Panc1 (cell line): ENCODE data around the gene BSND. TPM values are rescaled to one million over a fixed set of nuclear protein-coding genes. Genes with fewer than 3 reads are reported as not detected.

Source experiments
- ATAC-seq: fragments of 200-7000 bp; cut with Tn5 transposase; 2 replicates; pipeline ENCODE4 v1.9.1; 2020; ENCODE audit warnings: mild to moderate bottlenecking, moderate library complexity
- BruUV-seq: library from RNA; stranded (reverse); fragments of 400-500 nt; replicated peaks from 2 replicates; lab custom pipeline; 2021; lab: Mats Ljungman, UMichigan
- CTCF ChIA-PET: fragments of 300-600 bp; sonication (Branson Sonifier 250); formaldehyde crosslinking; loops from one replicate; lab custom pipeline; 2022; ENCODE audit warnings: antibody characterized with exemption; lab: Charles Lee
- POLR2A ChIA-PET: fragments of 300-600 bp; sonication (Branson Sonifier 250); formaldehyde crosslinking; loops from one replicate; lab custom pipeline; 2022; ENCODE audit warnings: antibody characterized with exemption; lab: Charles Lee
- DNase-seq: peaks from one replicate; pipeline ENCODE4 v3.0.0-alpha.2; 2010; ENCODE audit warnings: low read depth, low spot score
- H3K27ac ChIP-seq: 2 replicates; pipeline ENCODE4 v1.5.1; 2011; ENCODE audit warnings: mild to moderate bottlenecking, low read length, inconsistent platforms
- H3K27me3 ChIP-seq: fragments of 200-500 bp; sonication (Bioruptor generic); 2 replicates; pipeline ENCODE4 v1.6.0; 2014; ENCODE audit warnings: low read length, inconsistent platforms; ENCODE audit not compliant: control insufficient read depth, insufficient read depth
- H3K36me3 ChIP-seq: fragments of 200-500 bp; sonication (Bioruptor generic); 2 replicates; pipeline ENCODE4 v1.5.1; 2014; ENCODE audit warnings: inconsistent platforms, mild to moderate bottlenecking, low read length, moderate library complexity; ENCODE audit not compliant: control insufficient read depth, insufficient read depth
- H3K4me1 ChIP-seq: 2 replicates; pipeline ENCODE4 v1.5.1; 2011; ENCODE audit warnings: inconsistent platforms, mild to moderate bottlenecking, low read length, moderate library complexity; ENCODE audit not compliant: control insufficient read depth, insufficient read depth
- H3K4me3 ChIP-seq, 2 experiments: 2 replicates each; pipeline ENCODE4 v1.5.1; 2011 to 2012; ENCODE audit warnings: low read depth in 2 of 2, low read length in 2 of 2, mild to moderate bottlenecking in 2 of 2, inconsistent platforms in 1 of 2, moderate library complexity in 1 of 2
- H3K9me3 ChIP-seq: fragments of 200-500 bp; sonication (Bioruptor generic); 2 replicates; pipeline ENCODE4 v1.5.1; 2014; ENCODE audit warnings: low read depth, mild to moderate bottlenecking, inconsistent platforms, low read length, moderate library complexity; ENCODE audit not compliant: control insufficient read depth, insufficient read depth
- POLR2AphosphoS5 ChIP-seq: IDR thresholded peaks from 2 replicates; pipeline ENCODE4 v1.6.1; 2012; ENCODE audit warnings: mild to moderate bottlenecking, low read depth, low read length, moderate library complexity
- REST ChIP-seq, 2 experiments: IDR thresholded peaks; 2 replicates each; pipeline ENCODE4 v1.6.1; 2011 to 2012; ENCODE audit warnings: low read depth in 2 of 2, control low read depth in 1 of 2, low read length in 1 of 2, mild to moderate bottlenecking in 1 of 2, moderate library complexity in 1 of 2; ENCODE audit not compliant: insufficient read depth in 1 of 2
- SIN3A ChIP-seq: IDR thresholded peaks from 2 replicates; pipeline ENCODE4 v1.6.1; 2012; ENCODE audit warnings: low read depth, mild to moderate bottlenecking, low read length, moderate library complexity, borderline replicate concordance; ENCODE audit not compliant: insufficient read depth
- TCF7L2 ChIP-seq: IDR thresholded peaks from 2 replicates; pipeline ENCODE4 v1.6.1; 2011; ENCODE audit warnings: mild to moderate bottlenecking, low read depth, low read length, inconsistent platforms
- in situ Hi-C: cut with HindIII; loops from 2 replicates; pipeline ENCODE4 v1.10.0; 2016; ENCODE audit warnings: low sequenced_read_pairs, low pct_unique_long_range_greater_than_20kb
- intact Hi-C: fragments of 100-400 bp; cut with micrococcal nuclease; formaldehyde crosslinking; loops from one replicate; pipeline ENCODE4 v1.10.0; 2022; ENCODE audit not compliant: unreplicated experiment
- total RNA-seq: library from RNA; stranded (reverse); gene quantifications from one replicate; pipeline ENCODE4 v1.2.1, GENCODE V29; 2021; ENCODE audit not compliant: unreplicated experiment
- TF ChIP-seq, protein P1 (sequence below): fragments of 450-650 bp; IDR thresholded peaks from 2 replicates; pipeline ENCODE4 v1.5.1; 2017; ENCODE audit warnings: mild to moderate bottlenecking

Gene BSND
- total RNA-seq, 1 experiment from 2014 or later: not detected

GRCh38 chr1:54986025-54986424 is 12.7 kb upstream of the BSND start:
- intact Hi-C loops (no loop called here), in situ Hi-C loops (no loop called here)
- TF ChIP-seq POLR2AphosphoS5 (no peak), SIN3A (no peak), REST (IDR thresholded peaks at IDR 0.05; ENCODE audit: insufficient read depth in 1 of 2, low read depth in 2 of 2, low read length in 1 of 2) (no peak), TCF7L2 (no peak)
- TF ChIP-seq, protein P1, sequence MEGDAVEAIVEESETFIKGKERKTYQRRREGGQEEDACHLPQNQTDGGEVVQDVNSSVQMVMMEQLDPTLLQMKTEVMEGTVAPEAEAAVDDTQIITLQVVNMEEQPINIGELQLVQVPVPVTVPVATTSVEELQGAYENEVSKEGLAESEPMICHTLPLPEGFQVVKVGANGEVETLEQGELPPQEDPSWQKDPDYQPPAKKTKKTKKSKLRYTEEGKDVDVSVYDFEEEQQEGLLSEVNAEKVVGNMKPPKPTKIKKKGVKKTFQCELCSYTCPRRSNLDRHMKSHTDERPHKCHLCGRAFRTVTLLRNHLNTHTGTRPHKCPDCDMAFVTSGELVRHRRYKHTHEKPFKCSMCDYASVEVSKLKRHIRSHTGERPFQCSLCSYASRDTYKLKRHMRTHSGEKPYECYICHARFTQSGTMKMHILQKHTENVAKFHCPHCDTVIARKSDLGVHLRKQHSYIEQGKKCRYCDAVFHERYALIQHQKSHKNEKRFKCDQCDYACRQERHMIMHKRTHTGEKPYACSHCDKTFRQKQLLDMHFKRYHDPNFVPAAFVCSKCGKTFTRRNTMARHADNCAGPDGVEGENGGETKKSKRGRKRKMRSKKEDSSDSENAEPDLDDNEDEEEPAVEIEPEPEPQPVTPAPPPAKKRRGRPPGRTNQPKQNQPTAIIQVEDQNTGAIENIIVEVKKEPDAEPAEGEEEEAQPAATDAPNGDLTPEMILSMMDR: no peak
- DNase-seq (no peak), ATAC-seq (no peak)
- no TSS peak for BruUV-seq
- no peaks in the 10 kb centered on the region for H3K36me3 ChIP-seq
- H3K27ac ChIP-seq: no peak overlapping the region
- no peak overlapping the region for H3K4me3 ChIP-seq
- no peaks in the 10 kb centered on the region for H3K9me3 ChIP-seq
- H3K4me1 ChIP-seq: no peaks in the 10 kb centered on the region; the same call in 1 of the 2 replicates
- ChIA-PET POLR2A (no interaction called here), CTCF (no interaction called here)
- H3K27me3 ChIP-seq: 0 out of 2 replicates have a peak, but pooled peaks cover 2% of the 10 kb centered on the region

- Histone ChIP-seq H3K4me1 (no peaks in the 10 kb centered on the region), H3K4me3 (no peak overlapping the region), H3K27me3 (0 out of 2 replicates have a peak, but pooled peaks cover 2% of the 10 kb centered on the region), H3K36me3 (no peaks in the 10 kb centered on the region), H3K9me3 (no peaks in the 10 kb centered on the region), H3K27ac (no peak overlapping the region)
- POLR2A ChIA-PET: no interaction called here
- no peak for ATAC-seq
- BruUV-seq: no TSS peak
- intact Hi-C loops (no loop called here), in situ Hi-C loops (no loop called here)
- CTCF ChIA-PET: no interaction called here
- DNase-seq: no peak
- TF ChIP-seq, protein P1: no peak
- TF ChIP-seq REST (IDR thresholded peaks at IDR 0.05; ENCODE audit: insufficient read depth in 1 of 2, low read depth in 2 of 2, low read length in 1 of 2) (no peak), SIN3A (no peak), POLR2AphosphoS5 (no peak), TCF7L2 (no peak)
These were observed 12.2 kb upstream of the BSND start for GRCh38 chr1:54986533-54986932.
